ENCODE measurements around the gene TMEM198. TPM values are rescaled to one million over a fixed set of nuclear protein-coding genes. Genes with fewer than 3 reads are reported as not detected.

TMEM198 gene, protein sequence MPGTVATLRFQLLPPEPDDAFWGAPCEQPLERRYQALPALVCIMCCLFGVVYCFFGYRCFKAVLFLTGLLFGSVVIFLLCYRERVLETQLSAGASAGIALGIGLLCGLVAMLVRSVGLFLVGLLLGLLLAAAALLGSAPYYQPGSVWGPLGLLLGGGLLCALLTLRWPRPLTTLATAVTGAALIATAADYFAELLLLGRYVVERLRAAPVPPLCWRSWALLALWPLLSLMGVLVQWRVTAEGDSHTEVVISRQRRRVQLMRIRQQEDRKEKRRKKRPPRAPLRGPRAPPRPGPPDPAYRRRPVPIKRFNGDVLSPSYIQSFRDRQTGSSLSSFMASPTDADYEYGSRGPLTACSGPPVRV
- polyA plus RNA-seq (2012; ENCODE audit: insufficient read depth, insufficient read length): 0.65 TPM

GRCh38 chr2:219543596-219544358 is at the start of gene TMEM198, which contains the start of gene CHPF:
TSS of gene TMEM198 (plus strand) at chr2:219544028. CDS start at chr2:219544728, 700 bp downstream.
TSS of gene CHPF (minus strand) at chr2:219543809. CDS start at chr2:219543538, 271 bp downstream.
- DNase-seq (ENCODE audit: low read depth, low spot score): peak; percentile 95

GRCh38 chr2:219494952-219495530 is 48.8 kb upstream of the TMEM198 start:
- DNase-seq (ENCODE audit: low read depth, low spot score): no peak
- H3K4me3 ChIP-seq (ENCODE audit: low read length): no peak overlapping the region

More at GRCh38 chr2:219543596-219544358, at the start of gene TMEM198, which contains the start of gene CHPF:
- H3K4me3 ChIP-seq (ENCODE audit: low read length): peak within 1 kb of the TSS; percentile 61

DNA sequence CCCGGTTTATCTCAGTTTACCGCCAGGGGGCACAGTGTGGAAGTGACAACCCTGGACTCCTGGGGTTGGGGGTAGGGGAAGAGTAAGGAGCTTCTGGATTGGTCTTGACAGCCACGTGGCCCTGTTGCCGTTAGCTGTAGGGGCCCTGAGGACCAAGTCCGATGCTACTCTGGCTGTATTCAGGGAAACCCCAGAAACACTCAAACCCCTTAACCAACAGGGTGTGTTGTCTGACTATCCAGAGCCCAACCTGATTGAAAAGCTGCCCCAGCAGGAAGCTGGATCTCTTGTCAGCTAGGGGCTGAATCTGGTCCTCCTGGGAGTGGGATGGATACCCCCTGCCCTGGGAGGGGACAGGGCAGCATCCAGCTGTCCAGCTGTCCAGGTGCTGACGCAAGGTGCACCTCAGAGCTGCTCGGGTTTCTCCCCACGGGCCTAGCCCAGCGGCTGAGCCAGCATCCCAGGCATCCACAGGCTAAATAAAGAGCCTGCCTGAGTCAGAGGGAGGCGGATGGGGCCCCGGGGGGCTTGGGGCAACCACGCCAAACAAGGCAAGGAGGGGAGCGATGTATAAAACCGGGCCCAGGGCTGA is 48.2 kb upstream of the TMEM198 start:
- peak; percentile 74 for DNase-seq (ENCODE audit: low read depth, low spot score)
- H3K4me3 ChIP-seq (ENCODE audit: low read length): no peak overlapping the region

- no peak for DNase-seq (ENCODE audit: low read depth, low spot score)
- no peak overlapping the region for H3K4me3 ChIP-seq (ENCODE audit: low read length)
Observed at GRCh38 chr2:219496247-219496824, 47.5 kb upstream of the TMEM198 start.

- no peak overlapping the region for H3K4me3 ChIP-seq (ENCODE audit: low read length)
Observed at GRCh38 chr2:219496825-219497494, 46.9 kb upstream of the TMEM198 start.

DNA sequence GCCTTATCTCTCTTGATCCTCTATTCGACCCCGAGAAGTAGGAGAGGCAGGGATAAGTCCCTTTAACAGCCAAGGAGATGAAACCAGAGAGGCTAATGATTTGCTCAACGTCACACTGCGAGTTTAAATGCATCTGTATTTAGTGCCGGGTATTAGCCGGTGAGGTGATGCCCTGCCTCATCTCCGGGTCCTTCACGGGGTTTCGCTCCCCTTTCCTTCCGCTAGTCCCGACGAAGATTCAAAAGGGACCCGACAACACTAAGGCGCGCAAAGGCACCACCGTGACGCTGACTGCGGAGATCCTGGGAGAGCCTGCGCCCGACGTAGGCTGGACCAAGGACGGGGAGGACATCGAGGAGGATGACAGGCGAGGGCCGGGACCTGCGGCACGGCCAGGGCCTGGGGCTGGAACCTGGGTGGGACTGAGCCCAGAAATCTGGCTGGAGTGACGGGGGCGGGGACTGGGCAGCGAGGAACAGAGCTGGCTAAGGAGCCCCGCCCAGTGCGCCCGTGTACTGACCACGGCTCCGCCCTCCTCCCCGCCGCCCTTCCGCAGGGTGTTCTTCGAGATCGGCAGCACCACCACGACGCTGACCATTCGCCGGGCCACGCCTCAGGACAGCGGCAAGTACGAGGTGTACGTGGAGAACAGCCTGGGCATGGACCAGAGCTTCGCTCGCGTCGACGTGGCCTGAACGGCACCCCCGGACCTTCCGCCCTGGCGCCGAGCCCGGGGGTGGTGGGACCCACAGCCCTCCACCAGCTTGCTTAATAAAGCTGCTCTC is 46.1 kb upstream of the TMEM198 start:
- H3K4me3 ChIP-seq (ENCODE audit: low read length): peak overlapping the region; percentile 78
- DNase-seq (ENCODE audit: low read depth, low spot score): no peak

More at GRCh38 chr2:219496825-219497494, 46.9 kb upstream of the TMEM198 start:
- DNase-seq (ENCODE audit: low read depth, low spot score): no peak

DNA sequence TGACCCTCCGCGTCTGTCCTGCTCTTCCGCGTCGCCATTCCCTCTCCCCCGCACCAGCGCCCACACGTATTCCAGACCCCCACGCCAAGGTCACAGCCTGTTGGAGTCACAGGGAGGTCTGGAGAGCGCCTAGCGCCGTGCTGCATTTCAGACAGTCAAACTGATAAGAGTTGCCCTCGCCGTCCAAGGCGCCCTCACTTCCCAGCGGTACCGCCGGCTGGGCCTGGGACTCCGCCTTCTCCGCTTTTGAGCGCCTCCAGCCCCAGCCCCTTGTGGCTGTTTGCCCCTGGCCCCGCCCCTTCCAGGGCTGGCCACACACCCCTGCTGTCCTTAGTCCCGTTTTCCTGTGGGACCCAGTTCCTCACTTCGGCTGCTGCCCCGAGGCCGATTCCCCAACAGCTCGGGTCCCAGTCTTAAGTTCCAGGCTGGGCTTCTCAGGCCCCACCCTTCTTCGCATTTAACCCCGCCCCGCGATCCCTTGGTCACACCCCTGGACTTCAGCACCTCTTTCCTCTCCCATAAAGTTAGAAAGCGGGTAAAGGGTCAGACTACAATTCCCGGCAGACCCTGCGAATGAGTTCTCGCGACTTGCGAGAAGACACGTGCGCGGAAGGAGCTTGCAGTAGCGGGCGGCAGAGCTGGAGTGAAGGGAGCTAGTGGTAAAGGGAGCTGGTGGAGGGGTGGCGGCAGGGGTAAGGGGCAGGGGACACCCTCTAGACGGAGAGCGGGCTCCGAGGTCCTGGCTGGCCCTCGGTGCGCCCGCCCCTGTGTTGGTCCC is 45.4 kb upstream of the TMEM198 start, which contains the start of gene GMPPA:
Gene GMPPA, plus strand, starts transcription at position 612 of the 778 bp plus-strand sequence. CDS start 1,085 bp downstream, outside the sequence.
- DNase-seq (ENCODE audit: low read depth, low spot score): peak; percentile 98
- peak within 1 kb of the TSS; percentile 78 for H3K4me3 ChIP-seq (ENCODE audit: low read length)

DNA sequence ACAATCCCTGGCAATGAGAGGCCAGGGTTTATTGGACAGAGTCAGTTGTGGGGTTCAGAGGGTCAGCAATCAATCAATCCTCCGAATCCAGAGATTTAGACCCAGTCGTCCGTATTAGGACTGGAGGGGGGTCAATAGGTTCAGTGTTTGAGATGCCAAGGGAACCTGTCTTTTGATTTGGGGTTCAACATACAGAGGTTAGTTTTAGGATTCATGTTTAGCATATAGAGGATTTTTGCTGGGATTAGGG is 44.8 kb upstream of the TMEM198 start:
- peak overlapping the region; percentile 78 for H3K4me3 ChIP-seq (ENCODE audit: low read length)
- no peak for DNase-seq (ENCODE audit: low read depth, low spot score)

DNA sequence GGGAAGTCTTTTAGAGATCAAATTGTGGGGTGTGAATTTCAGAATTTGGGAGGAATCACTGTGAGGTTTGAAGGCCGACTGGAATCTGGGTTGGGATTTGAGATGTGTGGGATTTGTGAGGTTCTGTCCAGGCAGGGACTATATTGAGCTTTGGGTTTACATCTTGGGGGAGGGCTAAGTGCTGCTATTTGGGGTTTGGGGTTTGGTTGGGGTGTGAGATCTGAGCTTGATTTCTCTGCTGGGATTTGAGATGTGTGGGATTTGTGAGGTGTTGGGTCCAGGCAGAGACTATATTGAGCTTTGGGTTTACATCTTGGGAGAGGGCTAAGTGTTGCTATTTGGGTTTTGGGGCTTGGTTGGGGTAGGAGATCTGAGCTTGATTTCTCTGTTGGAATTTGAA is 44.3 kb upstream of the TMEM198 start:
- no peak for DNase-seq (ENCODE audit: low read depth, low spot score)
- peak overlapping the region; percentile 78 for H3K4me3 ChIP-seq (ENCODE audit: low read length)

GRCh38 chr2:219500135-219500534 is 43.7 kb upstream of the TMEM198 start:
- H3K4me3 ChIP-seq (ENCODE audit: low read length): no peak overlapping the region
- no peak for DNase-seq (ENCODE audit: low read depth, low spot score)

DNA sequence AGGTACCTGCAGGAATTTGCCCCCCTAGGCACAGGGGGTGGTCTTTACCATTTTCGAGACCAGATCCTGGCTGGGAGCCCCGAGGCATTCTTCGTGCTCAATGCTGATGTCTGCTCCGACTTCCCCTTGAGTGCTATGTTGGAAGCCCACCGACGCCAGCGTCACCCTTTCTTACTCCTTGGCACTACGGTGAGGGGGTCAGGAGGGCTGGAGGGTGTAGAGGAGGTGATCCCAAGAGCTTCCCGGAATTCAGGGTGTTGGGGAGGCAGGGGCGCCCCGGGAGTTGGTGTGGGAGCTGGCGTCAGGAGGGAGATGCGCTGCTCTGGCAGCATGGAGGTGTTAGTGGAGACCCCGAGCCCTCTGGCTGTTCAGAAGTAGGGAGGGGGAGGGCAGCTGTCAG is 42.0 kb upstream of the TMEM198 start:
- no peak overlapping the region for H3K4me3 ChIP-seq (ENCODE audit: low read length)
- no peak for DNase-seq (ENCODE audit: low read depth, low spot score)

DNA sequence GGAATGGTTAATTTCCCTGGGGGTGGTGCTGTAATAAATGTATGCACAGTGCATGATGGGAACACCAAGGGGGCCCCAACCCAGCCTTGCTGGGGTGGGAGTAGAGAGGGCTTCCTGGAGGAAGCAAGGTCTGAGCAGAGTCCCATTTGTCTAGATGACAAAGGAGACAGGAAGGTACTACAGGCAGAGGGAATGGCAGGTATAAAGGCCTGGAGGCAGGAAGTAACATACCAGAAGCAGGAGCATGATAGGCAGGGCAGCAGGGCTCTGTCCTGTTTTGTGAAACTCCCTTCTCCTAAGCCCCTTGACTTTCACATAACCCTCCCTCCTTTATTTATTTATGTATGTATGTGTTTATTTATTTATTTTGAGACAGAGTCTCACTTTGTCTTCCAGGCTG is 41.2 kb upstream of the TMEM198 start:
- DNase-seq (ENCODE audit: low read depth, low spot score): no peak
- H3K4me3 ChIP-seq (ENCODE audit: low read length): no peak overlapping the region

GRCh38 chr2:219505585-219505984 is 38.2 kb upstream of the TMEM198 start:
- H3K4me3 ChIP-seq (ENCODE audit: low read length): no peak overlapping the region

GRCh38 chr2:219506153-219506801 is 37.6 kb upstream of the TMEM198 start:
- H3K4me3 ChIP-seq (ENCODE audit: low read length): no peak overlapping the region

More at GRCh38 chr2:219505585-219505984, 38.2 kb upstream of the TMEM198 start:
- no peak for DNase-seq (ENCODE audit: low read depth, low spot score)

DNA sequence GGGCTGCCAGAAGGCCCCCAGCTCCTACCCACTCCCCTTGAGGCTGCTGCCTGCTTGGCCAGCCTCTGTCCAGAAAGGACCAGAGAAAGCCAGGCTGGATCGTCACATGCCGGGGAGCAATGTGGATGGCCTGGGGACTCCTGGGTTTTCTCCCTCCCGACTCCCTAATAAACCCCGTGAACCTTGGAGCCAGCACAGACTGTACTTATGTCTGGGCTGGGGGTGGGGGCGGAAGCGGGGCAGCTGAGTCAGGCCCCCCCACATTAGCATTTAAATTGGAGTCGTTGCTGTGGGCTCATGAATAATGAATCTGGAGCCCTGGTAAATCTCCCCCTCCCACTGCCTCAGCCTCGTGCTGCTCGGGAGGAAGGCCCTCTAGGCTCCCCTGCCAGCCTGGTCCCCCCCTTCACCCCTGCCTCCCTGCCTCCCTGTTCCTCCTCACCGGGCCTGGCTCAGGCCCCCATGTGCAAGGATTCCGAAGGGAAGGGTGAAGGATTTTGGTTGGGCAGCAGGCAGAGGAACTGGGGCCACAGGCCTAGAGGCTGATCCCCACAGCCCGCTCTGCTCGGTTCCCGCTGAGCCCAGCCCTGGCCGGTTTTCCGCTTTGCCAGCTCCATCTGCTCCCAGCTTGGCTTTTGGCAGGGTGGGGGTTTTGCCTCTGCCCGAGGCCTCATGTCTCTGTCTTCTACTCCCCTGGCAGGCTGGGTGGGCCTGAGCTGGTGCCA is 36.9 kb upstream of the TMEM198 start:
- no peak overlapping the region for H3K4me3 ChIP-seq (ENCODE audit: low read length)
- DNase-seq (ENCODE audit: low read depth, low spot score): no peak

More at GRCh38 chr2:219506153-219506801, 37.6 kb upstream of the TMEM198 start:
- no peak for DNase-seq (ENCODE audit: low read depth, low spot score)

All from Jurkat, Clone E6-1 (cell line).